ENCODE data around the gene FCRL6. TPM values are rescaled to one million over a fixed set of nuclear protein-coding genes. Genes with fewer than 3 reads are reported as not detected.

FCRL6 gene
- polyA plus RNA-seq, 1 donor (not counting 4 experiments of a cell fraction or from before 2014, with no cell fraction given): not detected

DNA sequence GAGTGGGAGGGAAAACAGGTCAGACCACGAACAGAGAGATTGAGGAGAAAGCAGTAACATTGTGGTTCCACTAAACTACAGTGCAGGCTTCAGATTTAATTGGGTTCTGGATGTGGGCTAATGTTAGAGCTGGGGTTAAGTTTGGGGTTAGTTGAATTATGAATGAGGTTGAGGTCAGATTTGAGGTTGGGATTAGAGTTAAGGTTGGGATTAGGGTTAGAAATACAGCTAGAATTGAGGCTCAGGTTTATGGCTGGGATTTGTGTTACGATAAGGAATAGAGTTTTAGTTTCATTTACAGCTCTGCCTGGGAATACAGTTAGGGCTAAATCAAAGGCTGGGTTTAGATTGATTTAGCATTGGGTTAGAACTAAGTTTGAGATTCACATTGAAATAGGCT lies 62.1 kb downstream of the FCRL6 start:
- Histone ChIP-seq H3K4me1 (ENCODE audit: control insufficient read depth, extremely low read depth, insufficient read depth, low read length) (peaks cover 63% of the 10 kb centered on the region), H2AFZ (ENCODE audit: control insufficient read depth, low read length) (no peak overlapping the region), H3K9ac (ENCODE audit: control insufficient read depth, extremely low read depth, insufficient read depth, low read length) (no peak overlapping the region), H3K27me3 (ENCODE audit: control insufficient read depth, extremely low read depth, insufficient read depth, low read length) (no peaks in the 10 kb centered on the region), H3K36me3 (ENCODE audit: control insufficient read depth in 2 of 2, extremely low read depth in 1 of 2, insufficient read depth in 2 of 2, low read length in 2 of 2) (no peaks in the 10 kb centered on the region), H3K79me2 (ENCODE audit: control insufficient read depth, insufficient read depth, low read length) (no peaks in the 10 kb centered on the region), H3K9me1 (ENCODE audit: control insufficient read depth, extremely low read depth, insufficient read depth, low read length) (peaks cover 4% of the 10 kb centered on the region), H3K4me3 (ENCODE audit: control insufficient read depth in 2 of 3, extremely low read depth in 1 of 3, insufficient read depth in 2 of 3, low read depth in 1 of 3, low read length in 3 of 3) (no peak overlapping the region), H3K4me2 (ENCODE audit: control insufficient read depth, extremely low read depth, insufficient read depth, low read depth, low read length) (no peak overlapping the region), H3K27ac (ENCODE audit: control insufficient read depth, insufficient read depth, low read length) (no peak overlapping the region), H3K9me3 (ENCODE audit: control insufficient read depth, low read depth, low read length) (no peaks in the 10 kb centered on the region), H4K20me1 (ENCODE audit: control insufficient read depth, extremely low read depth, insufficient read depth, low read length) (no peaks in the 10 kb centered on the region)
- DNase-seq (ENCODE audit: low read depth, low spot score) (no peak), FAIRE-seq (no peak)
- TF ChIP-seq EZH2 (IDR thresholded peaks at IDR 0.05; ENCODE audit: low read length): no peak
- TF ChIP-seq, protein P1, sequence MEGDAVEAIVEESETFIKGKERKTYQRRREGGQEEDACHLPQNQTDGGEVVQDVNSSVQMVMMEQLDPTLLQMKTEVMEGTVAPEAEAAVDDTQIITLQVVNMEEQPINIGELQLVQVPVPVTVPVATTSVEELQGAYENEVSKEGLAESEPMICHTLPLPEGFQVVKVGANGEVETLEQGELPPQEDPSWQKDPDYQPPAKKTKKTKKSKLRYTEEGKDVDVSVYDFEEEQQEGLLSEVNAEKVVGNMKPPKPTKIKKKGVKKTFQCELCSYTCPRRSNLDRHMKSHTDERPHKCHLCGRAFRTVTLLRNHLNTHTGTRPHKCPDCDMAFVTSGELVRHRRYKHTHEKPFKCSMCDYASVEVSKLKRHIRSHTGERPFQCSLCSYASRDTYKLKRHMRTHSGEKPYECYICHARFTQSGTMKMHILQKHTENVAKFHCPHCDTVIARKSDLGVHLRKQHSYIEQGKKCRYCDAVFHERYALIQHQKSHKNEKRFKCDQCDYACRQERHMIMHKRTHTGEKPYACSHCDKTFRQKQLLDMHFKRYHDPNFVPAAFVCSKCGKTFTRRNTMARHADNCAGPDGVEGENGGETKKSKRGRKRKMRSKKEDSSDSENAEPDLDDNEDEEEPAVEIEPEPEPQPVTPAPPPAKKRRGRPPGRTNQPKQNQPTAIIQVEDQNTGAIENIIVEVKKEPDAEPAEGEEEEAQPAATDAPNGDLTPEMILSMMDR (optimal IDR thresholded peaks at IDR 0.05 in 1 of 3, IDR thresholded peaks at IDR 0.05 in 1 of 3, conservative IDR thresholded peaks at IDR 0.05 in 1 of 3; ENCODE audit: extremely low read depth in 1 of 3, insufficient read depth in 2 of 3, low read length in 3 of 3): no peak
- dilution Hi-C loops (cut with MboI; ENCODE audit: extremely low pct_ligation_motif_present, low sequenced_read_pairs): no loop called here

Small RNA genes within 50 kb of the gene (small RNA-seq; reads per million reads assigned to genes)
- 0 to 0.27 (median 0) reads per million in 3 experiments for gene RF00570 (ENCODE audit: insufficient read length in 3 of 3, low read depth in 3 of 3, low replicate concordance in 1 of 3)

Other genes with a start within 250 kb of the FCRL6 start
- gene APCS, start 214.5 kb upstream of the FCRL6 start, polyA plus RNA-seq: not detected in 3 replicates
- gene CRP, start 87.8 kb upstream of the FCRL6 start, polyA plus RNA-seq: not detected in 3 replicates
- gene DUSP23, start 21.4 kb upstream of the FCRL6 start, polyA plus RNA-seq: 23.8 to 44.6 TPM (median 35.0 TPM) in 3 replicates
- not detected in 3 replicates for gene SLAMF8, start 24.5 kb downstream of the FCRL6 start, polyA plus RNA-seq
- 0.48 to 1.5 TPM (median 0.56 TPM) in 3 replicates for gene VSIG8, start 60.3 kb downstream of the FCRL6 start, polyA plus RNA-seq
- 0.82 to 3.0 TPM (median 2.3 TPM) in 3 replicates for gene CFAP45, start 97.8 kb downstream of the FCRL6 start, polyA plus RNA-seq
- 678 to 787 TPM (median 709 TPM) in 3 replicates for gene TAGLN2, start 123.1 kb downstream of the FCRL6 start, polyA plus RNA-seq
- 4.2 to 6.0 TPM (median 5.8 TPM) in 3 replicates for gene IGSF9, start 143.3 kb downstream of the FCRL6 start, polyA plus RNA-seq
- 0.31 to 0.57 TPM (median 0.41 TPM) in 3 replicates for gene SLAMF9, start 151.9 kb downstream of the FCRL6 start, polyA plus RNA-seq
- 1.9 to 3.1 TPM (median 3.1 TPM) in 3 replicates for gene PIGM, start 229.6 kb downstream of the FCRL6 start, polyA plus RNA-seq